ENCODE data around the gene HOXB5.

The HOXB5 gene

GRCh38 chr17:48616717-48617470 is 23.3 kb upstream of the HOXB5 start:
- Histone ChIP-seq H3K9ac (ENCODE audit: low read depth, low read length) (no peak overlapping the region), H3K79me2 (ENCODE audit: insufficient read depth, low read length) (no peaks in the 10 kb centered on the region), H3K4me3 (ENCODE audit: low read depth in 1 of 2, low read length in 2 of 2) (no peak overlapping the region), H3K4me2 (ENCODE audit: insufficient read depth, low read length) (no peak overlapping the region), H3K36me3 (ENCODE audit: insufficient read depth, low read length) (no peaks in the 10 kb centered on the region), H2AFZ (ENCODE audit: low read depth, low read length) (no peak overlapping the region), H3K27ac (ENCODE audit: low read length) (no peak overlapping the region), H3K4me1 (ENCODE audit: insufficient read depth, low read length) (no peaks in the 10 kb centered on the region), H3K27me3 (ENCODE audit: insufficient read depth, low read length, poor library complexity) (peaks cover 35% of the 10 kb centered on the region), H4K20me1 (ENCODE audit: insufficient read depth, low read length) (peaks cover 6% of the 10 kb centered on the region; the same call in 1 of the 2 replicates), H3K9me3 (ENCODE audit: insufficient read depth, low read length, severe bottlenecking) (no peaks in the 10 kb centered on the region)
- TF ChIP-seq EZH2 (IDR thresholded peaks at IDR 0.05; ENCODE audit: borderline replicate concordance, low read depth, low read length, severe bottlenecking): no peak
- no peak for TF ChIP-seq CTCF (IDR thresholded peaks at IDR 0.05; ENCODE audit: borderline replicate concordance, extremely low read depth, low read length, poor library complexity, severe bottlenecking)
- ATAC-seq (ENCODE audit: insufficient read depth, low read depth): no peak
- no peak for DNase-seq

GRCh38 chr17:48615963-48616716 is 22.6 kb upstream of the HOXB5 start:
- TF ChIP-seq CTCF (IDR thresholded peaks at IDR 0.05; ENCODE audit: borderline replicate concordance, extremely low read depth, low read length, poor library complexity, severe bottlenecking): no peak
- TF ChIP-seq EZH2 (IDR thresholded peaks at IDR 0.05; ENCODE audit: borderline replicate concordance, low read depth, low read length, severe bottlenecking): no peak
- Histone ChIP-seq H3K9ac (ENCODE audit: low read depth, low read length) (no peak overlapping the region), H3K4me3 (ENCODE audit: low read depth in 1 of 2, low read length in 2 of 2) (no peak overlapping the region), H3K79me2 (ENCODE audit: insufficient read depth, low read length) (no peaks in the 10 kb centered on the region), H3K9me3 (ENCODE audit: insufficient read depth, low read length, severe bottlenecking) (no peaks in the 10 kb centered on the region), H3K27me3 (ENCODE audit: insufficient read depth, low read length, poor library complexity) (peaks cover 32% of the 10 kb centered on the region), H4K20me1 (ENCODE audit: insufficient read depth, low read length) (peaks cover 6% of the 10 kb centered on the region; the same call in 1 of the 2 replicates), H2AFZ (ENCODE audit: low read depth, low read length) (no peak overlapping the region), H3K27ac (ENCODE audit: low read length) (no peak overlapping the region), H3K4me2 (ENCODE audit: insufficient read depth, low read length) (no peak overlapping the region), H3K36me3 (ENCODE audit: insufficient read depth, low read length) (no peaks in the 10 kb centered on the region), H3K4me1 (ENCODE audit: insufficient read depth, low read length) (no peaks in the 10 kb centered on the region)
- ATAC-seq (ENCODE audit: insufficient read depth, low read depth) (no peak), DNase-seq (no peak)

GRCh38 chr17:48615047-48615962 is 21.7 kb upstream of the HOXB5 start, which contains the start of gene HOXB8:
TSS of gene HOXB8 (minus strand) at chr17:48615292. CDS start at chr17:48614704, 588 bp downstream.
- H2AFZ ChIP-seq (ENCODE audit: low read depth, low read length): no peak within 1 kb of the TSS
- no peak within 1 kb of the TSS for H3K9ac ChIP-seq (ENCODE audit: low read depth, low read length)
- no peak within 1 kb of the TSS for H3K4me3 ChIP-seq (ENCODE audit: low read depth in 1 of 2, low read length in 2 of 2)
- no peaks in the 10 kb centered on the region for H3K4me1 ChIP-seq (ENCODE audit: insufficient read depth, low read length)
- DNase-seq (no peak), ATAC-seq (ENCODE audit: insufficient read depth, low read depth) (no peak)
- peaks cover 32% of the 10 kb centered on the region for H3K27me3 ChIP-seq (ENCODE audit: insufficient read depth, low read length, poor library complexity)
- TF ChIP-seq CTCF (IDR thresholded peaks at IDR 0.05; ENCODE audit: borderline replicate concordance, extremely low read depth, low read length, poor library complexity, severe bottlenecking): no peak
- no peak for TF ChIP-seq EZH2 (IDR thresholded peaks at IDR 0.05; ENCODE audit: borderline replicate concordance, low read depth, low read length, severe bottlenecking)
- no peak within 1 kb of the TSS for H3K4me2 ChIP-seq (ENCODE audit: insufficient read depth, low read length)
- no peaks in the 10 kb centered on the region for H3K79me2 ChIP-seq (ENCODE audit: insufficient read depth, low read length)
- no peaks in the 10 kb centered on the region for H3K36me3 ChIP-seq (ENCODE audit: insufficient read depth, low read length)
- no peaks in the 10 kb centered on the region for H3K9me3 ChIP-seq (ENCODE audit: insufficient read depth, low read length, severe bottlenecking)
- no peak within 1 kb of the TSS for H3K27ac ChIP-seq (ENCODE audit: low read length)
- peaks cover 6% of the 10 kb centered on the region; the same call in 1 of the 2 replicates for H4K20me1 ChIP-seq (ENCODE audit: insufficient read depth, low read length)

Data from DND-41 (cell line).